Left hindlimb (tissue), 1 donor: ENCODE results near the gene ENAM.
"Not testable (repeated sequence)": the region's sequence is repeated elsewhere in the genome, so short reads cannot be mapped to it uniquely, and the experiment has no call there.

Experiments used
- DNase-seq: peaks from one replicate; pipeline ENCODE4 v3.0.0-alpha.2; 2018

The ENAM gene

DNA sequence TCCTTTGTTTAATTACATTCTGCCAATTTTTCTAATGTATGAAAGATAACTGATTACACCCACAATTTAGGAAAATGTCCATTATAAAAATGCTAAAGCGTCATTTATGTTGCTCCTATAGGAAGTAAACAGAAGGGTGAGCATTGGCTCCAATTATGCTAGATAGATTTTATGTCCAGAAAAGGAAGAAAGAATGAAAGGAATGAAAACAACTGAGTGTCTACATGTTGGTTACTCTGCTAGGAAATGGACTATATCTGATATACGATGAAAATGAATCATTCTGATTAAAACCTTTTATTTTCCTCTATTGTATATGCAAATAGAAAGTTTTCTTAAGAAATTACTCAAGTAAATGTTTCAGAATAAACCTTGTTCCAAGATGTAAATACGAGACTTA is 1.6 kb downstream of the ENAM start:
- no peak for DNase-seq

DNA sequence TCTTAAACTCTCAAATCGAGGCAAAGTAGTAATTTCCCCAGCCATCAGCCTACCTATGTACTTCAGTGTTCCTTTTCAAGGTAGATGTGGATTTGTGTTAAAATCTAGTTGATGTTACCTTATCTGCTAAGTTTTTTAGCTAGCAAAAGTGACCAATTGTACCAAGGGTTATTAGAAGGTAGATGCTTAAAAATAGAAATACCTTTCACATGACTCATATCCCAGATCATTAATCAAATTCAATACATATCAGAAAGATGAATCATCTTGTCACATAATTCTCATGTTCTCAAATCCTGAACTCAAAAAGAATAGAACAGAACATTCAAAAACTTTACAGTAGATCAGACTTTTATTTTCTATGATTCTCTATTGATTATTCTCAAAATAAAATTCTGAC is 3.5 kb downstream of the ENAM start:
- no peak for DNase-seq

DNA sequence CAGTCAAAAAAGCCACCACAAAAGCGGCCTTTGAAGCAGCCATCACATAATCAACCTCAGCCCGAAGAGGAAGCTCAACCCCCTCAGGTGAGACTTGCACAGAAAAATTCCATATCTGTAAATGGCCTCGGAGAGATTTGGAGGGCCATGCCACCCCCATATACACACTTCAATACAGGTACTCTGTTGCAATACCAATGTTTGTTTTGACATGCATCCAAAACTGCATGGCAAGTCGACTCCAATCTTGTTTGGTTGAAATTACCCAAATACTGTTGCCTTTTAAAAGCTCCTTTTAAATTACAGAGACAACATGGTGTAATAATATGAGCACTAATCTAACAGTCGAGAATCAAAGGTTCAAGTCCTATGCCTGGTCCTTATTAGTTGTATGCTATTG is 5.9 kb downstream of the ENAM start:
- DNase-seq = no peak

DNA sequence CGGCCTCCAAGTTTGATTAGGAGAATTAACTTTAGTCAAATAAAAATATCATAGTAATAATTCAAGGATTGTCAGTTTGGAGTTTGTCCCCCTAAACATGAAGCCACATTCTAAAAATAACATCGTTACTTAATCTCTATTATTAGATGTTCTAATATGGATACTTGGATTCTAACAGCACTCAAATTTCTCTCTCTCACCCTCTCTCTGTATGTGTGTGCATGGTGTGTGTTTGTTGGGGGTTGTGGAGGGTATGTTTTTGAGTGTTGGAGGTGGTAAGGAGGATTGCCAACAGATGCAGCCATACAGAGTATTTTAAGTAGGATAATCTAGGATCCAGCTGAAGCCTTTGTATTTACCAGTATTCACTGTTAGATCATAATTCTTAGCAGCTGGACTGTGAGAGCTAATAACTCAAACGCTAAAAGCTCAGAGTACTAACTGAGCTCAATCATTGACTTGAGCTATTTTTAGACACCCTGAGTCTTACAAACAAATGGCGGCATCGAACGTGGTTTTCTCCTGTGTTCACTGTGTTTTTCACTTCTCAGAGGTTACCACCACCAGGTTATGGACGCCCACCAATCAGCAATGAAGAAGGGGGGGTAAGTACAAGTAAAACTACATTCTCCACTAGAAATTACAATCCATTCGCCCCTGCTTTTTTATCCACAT is 8.8 kb downstream of the ENAM start:
- DNase-seq = no peak

DNA sequence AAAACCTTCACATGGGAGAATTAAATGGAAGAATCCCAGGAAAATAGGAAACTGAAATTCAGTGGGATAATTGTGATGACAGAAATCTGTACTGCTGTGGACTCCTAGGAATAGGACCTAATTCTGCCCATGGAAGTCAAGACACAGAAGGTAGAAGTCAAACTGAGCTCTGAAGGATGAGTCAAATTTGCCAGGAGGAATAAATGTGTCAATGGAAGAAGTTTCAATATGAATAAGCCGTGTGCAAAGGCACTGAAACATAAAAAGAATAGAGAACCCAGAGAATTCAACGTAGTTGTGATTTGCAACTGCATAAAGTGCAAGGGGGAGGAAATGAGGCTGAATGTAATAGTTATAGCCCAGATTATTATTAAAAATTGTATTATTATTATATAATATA is 11.6 kb downstream of the ENAM start:
- DNase-seq = no peak

DNA sequence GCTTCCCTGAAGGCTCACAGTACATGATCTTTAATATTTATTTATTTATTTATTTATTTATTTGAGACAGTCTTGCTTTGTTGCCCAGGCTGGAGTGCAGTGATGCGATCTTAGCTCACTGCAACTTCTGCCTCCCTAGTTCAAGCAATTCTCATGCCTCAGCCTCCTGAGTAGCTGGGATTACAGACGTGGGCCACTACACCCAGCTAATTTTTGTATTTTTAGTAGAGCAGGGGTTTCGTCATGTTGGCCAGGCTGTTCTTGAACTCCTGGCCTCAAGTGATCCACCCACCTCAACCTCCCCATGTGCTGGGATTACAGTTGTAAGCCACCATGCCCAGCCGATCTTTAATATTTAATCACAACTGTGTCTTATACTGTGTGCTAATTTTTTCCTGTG is 22.2 kb downstream of the ENAM start:
- DNase-seq = not testable (repeated sequence)

DNA sequence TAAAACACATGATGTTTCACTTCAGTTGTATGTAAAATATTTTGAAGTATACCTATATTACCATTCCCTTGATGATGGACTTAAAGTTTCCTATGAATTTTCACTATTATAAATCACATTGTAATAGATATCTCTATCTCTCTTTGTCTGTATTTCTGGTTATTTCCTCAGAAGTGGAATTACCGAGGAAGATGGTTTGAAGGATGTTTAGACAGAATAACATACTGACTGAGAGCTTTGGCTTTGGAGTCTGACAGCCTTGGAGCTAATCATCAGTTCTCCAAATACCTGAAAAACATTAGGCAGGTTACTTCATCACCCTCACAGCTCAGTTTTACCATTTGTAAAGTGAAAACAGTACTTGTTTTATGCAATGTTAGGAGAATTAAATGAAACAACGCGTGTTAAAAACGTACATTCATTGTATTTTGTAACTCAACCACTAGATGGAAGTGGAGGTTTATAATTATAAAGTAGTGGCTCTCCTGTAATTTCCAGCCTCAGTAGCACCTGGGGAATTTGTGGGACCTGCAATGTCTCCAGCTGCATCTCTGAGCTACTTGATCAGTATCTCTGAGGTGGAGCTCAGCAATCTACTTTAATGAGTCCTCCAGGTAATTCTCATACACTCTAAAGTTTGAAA is 23.4 kb downstream of the ENAM start:
- DNase-seq = no peak

DNA sequence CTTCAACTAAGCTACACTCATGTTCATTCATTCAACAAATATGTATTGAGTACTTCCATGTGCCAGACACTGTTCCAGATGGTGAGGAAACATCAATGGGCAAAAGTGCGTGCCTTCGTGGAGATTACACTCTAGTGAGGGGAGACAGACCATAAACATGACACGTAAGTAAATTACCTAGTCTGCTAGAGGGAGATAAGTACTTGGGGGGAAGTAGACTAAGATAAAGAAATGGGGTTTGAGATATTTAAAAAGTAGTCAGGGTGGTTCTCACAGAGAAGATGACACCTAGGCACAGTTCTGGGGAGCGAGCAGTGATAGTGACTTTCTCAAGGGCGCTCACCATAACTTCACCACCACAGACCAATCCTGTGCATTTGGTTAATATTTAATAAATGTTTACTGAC is 26.1 kb downstream of the ENAM start:
- no peak for DNase-seq

DNA sequence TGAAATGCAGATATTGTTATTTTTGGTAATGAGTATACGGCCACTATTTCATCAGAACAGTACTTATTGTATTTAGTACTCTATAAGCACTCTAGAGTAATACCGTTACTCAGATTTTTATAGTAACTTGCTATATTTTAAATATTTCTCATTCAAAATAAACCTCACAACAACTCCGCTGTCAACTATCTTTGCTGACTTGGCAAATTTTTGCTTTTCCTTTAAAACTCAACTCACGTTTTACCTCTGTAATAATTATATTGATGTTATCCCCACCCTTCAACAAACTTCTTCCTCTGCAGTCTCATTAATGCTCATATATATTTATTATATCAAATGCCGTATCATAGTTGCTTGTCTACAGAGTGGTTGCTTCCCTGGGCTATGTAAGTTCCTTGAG is 28.8 kb downstream of the ENAM start:
- DNase-seq = no peak

DNA sequence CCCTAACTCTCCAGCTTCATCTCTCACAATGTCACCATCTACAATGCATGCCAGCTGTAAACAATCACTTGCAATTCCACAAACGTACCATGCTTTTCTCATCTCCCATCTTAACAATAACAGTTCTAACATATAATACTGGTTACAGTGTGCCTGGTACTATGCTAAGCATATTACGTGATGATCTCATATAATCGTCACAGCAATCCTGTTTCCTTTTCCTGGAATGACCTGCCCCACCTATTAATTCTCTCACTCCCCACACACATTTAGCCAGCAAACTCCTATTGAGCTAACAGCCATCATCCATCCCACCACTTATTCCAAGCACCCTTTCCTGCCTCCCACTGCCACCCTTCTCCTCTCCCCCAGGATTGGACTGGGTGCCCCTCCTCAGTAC is 29.9 kb downstream of the ENAM start:
- DNase-seq = no peak

DNA sequence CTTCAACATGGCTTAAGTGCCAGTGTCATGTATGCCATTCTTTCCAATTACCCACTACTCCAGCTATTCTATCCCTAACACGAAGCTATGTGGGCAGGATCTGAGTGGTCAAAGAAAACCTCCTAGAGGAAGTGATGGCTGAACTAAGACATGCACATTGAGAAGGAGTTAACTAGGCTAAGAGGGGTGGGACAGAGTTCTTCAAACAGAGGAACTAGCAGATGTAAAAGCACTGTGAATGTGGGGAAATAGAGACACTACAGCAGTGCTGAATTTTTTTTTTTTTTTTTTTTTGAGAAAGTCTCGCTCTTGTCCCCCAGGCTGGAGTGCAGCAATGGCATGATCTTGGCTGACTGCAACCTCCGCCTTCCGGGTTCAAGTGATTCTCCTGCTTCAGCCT is 31.6 kb downstream of the ENAM start:
- DNase-seq = no peak

DNA sequence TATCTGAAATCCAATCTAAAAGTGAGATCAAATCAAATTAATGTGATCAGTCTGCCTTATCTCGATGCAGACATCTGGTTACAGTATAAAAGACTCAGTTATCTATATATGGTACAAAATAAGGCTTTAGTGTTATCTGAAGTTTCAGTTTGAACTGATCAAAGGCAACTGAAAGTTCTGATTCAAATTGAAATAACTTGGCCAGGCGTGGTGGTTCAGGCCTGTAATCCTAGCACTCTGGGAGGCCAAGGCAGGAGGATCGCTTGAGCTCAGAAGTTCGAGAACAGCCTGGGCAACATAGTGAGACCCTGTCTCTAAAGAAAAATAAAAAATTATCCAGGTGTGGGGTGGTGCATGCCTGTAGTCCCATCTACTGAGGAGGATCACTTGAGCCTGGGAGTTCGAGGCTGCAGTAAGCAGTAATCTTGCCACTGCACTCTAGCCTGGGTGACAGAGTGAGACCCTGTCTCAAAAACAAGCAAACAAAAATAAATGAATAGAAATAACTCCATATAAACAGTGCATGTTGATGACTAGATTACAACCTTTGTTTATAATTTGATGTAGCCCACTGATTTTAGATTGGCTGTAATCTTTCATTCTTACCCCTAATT is 32.9 kb downstream of the ENAM start:
- DNase-seq = not testable (repeated sequence)

DNA sequence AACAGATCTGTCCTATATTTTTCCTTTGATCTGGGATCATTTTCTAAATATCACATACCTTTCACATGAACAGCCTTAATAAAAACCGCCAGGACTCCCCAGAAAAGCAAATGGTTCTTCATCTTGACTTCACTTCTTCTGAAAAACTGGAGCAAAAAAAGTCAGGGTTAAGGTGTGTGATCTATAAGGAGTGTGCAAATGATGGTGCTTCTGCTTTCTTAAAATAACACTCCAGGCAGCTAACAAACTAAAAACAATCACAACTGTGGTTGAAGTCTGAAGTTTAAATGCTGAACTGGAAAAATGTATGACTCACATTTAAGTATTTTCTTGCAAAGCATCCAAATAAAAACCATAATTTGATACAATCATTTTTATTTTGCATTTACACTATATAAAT is 37.8 kb downstream of the ENAM start, which contains the start of gene JCHAIN:
Gene JCHAIN, minus strand, starts transcription at position 140 of the 400 bp plus-strand sequence. Its CDS starts 18 bp downstream, at position 122.
- DNase-seq = no peak

DNA sequence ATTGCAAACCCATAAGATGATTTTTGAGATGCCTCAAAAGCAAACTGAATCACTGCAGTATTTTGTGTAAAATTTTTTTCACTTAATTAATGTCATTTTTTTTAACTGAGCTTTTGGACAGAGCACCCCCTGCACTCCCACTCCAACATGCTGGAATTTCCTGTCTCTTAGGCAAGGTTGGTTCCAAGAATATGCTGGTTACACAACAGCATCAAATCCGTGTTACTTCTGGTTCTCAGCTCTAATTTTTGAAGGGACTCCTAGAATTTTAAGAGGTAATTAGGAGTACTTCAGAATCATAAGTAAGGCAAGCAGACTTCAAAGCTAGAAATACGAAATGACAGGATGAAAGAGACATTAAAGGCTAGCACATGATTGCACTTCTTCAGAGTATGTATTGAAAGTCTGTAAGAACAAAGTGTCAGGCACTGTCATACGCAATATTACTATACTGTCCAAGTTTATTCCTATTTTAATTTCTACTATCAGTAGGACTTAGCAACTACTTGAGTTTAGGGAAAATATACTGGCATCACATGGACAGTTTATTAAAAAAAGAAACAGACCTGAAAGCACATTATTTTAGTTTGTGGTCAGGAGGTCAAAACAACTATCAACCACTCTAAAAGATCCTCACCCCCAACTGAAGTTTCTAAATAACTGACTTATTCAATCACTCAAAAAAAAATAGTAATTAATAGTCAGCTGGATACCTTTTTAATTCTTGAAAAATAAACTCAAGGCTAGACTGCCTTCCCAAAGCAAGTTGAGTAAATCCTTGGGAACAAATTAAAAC is 39.4 kb downstream of the ENAM start:
- DNase-seq = no peak

DNA sequence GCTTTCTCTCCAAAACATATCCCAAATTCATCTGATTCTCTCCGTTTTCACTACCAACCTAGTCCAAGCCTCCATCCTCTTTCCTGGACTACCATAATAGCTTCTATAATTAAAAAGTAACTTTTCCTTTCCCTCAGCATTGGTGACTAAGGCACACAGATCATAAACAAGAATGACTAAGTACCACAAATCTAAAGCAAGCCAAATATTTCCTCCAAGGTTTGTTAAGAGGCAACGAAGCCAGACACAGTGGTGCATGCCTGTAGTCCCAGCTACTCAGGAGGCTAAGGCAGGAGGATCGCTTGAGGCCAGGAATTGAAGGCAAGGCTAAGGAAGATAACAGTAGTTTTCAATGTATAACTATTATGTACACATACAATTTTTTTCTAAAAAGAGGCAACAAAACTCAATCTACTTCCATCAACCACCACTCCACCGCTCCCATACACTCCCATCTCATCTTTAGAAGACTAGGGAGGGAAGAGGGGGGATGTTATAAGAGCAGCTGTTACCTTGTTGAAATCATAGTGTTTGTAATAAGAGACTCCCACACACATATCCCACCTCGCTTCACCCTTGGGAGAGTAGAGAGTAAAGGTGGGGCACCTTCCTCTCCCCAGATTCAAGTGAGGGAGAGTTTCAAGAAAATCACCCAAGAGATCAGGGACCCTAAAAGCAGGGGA is 41.9 kb downstream of the ENAM start:
- no peak for DNase-seq

DNA sequence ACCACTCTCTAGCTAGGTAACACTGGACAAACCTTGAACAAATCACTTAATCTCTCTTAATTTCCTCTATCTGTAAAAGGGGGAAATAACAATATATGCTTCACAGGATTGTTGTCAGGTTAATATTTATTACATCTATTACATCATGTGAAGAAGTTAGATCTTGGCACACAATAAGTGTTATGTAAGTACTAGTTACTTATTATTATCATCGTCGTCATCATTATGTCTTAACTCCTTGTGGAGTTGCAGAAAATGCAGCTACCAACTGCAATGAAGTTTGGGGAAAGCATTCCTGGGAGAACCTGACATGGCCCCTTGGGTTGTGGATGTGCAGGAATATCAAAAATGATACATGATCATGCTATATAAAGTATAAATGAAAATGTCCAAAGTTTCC is 42.5 kb downstream of the ENAM start:
- DNase-seq = no peak

DNA sequence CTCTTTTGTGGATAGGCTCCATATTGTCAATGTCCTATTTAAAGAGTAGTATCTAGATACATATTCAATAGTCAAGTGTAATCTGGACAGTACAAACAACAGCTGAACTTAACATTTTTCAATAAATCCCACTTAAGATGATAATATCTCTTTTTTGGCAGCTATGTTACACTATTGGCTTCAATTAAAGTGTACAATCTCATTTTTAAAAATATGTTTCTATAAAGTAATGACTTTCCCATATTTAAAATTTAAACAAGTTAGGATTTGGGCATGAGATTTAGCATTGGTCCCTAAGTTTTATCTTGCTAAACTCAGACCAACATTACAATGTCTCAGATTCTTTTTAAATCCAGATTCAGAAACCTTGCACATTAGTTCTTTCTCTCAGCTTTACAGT is 45.6 kb downstream of the ENAM start:
- DNase-seq = no peak

DNA sequence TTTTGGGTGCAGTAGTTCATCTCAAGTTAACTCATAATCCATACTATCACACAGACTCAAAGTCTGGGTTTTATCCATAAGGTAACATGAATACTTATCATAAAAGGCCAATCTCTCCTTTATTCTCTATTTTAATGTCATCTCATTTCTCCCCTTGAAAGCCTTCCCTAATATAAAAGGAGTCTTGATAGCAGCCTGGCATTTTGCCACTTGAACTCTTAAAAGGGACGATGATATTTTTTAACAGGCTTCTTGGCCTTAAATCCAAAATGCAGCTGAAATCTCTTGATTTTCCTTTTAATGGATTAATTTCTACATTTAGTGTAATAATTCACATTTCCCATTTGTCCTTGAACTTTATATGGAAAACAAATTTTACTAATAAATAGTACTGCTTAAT is 46.2 kb downstream of the ENAM start:
- DNase-seq = no peak

DNA sequence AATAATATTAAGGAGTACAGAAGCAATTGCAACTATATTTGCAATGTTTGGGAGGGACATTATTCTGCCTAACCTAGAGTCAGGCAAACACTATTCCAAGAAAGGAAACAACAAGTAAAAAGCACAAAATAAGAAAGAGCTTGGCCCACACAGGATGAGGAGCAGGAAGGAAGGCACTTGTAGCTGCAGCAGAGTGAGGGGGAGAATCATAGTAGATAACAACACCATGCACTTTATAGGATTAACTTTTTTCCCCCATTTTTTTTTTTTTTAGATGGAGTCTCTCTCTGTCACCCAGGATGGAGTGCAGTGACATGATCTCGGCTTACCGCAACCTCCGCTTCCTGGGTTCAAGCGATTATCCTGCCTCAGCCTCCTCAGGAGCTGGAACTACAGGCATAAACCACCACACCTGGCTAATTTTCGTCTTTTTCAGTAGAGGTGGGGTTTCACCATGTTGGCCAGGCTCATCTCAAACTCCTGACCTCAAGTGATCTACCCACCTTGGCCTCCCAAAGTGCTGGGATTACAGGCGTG is 48.1 kb downstream of the ENAM start:
- DNase-seq = no peak

DNA sequence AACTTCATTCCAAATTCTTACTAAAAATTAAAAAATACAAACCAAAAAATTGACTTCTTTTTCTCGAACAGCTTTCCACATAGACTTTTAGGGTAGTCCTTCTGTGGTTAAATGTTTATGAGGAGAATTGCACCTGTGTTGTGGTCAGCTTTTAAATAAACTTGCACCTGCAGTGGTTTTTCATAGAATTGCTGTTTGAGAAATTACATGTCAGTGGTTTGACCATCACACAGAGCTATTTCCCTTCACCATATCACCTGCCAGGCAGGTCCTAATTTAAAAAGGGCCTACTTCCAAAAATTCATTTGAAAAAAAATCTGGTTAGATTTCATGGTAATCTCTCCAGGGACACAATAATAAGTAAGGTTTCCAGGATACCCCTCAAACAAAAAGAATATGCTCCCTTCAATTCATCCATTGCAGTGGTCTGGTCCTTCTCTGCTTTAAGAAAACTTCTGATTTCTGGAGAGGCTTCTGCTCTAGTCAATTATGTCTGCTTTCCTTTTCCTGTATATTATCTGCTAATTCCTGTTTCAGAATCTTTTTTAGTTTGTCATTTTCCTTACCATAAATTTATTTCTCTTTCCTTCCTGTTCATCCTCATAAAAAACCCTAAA is 49.9 kb downstream of the ENAM start:
- DNase-seq = no peak

DNA sequence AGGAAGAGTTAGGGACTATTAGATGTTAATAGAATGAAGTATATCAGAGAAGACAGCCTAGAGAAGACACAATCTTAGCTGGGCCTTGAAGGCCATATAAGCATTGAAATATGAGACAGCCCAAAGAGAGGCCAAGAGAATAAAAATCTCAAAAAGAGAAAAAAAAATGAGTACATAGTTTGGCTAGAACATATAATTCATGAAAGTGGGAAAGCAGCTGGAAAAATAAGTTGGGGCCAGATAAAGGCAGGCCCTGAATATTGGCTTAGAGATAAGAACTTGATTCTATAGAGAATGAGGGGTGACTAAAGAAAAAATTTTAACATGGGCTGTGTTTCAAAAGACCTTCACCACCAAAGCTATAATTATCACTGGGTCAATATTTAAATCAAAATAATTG is 52.4 kb downstream of the ENAM start:
- no peak for DNase-seq

DNA sequence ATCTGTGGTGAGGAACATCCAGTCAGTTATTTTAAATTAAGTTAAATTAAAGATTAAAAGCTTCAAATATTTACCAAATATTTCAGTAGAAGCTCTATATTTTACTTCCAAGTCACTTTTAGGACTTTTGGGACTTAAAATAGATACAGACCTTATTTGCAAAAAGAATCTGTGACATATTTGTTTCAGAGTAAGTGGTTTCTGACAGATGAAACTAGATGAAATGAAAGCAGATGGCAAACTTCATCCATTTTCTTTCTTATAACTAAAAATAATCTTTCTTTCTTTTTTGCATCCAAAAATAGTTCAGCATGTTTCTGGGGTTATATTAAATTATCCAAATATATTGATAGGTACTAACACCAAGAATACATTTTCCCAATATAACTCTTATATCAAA is 53.2 kb downstream of the ENAM start:
- DNase-seq = no peak
